VCaP (cell line): ENCODE data around the gene ZNF19.

Source experiments
- H3K27ac ChIP-seq: fragments of 450-650 bp; 2 replicates; pipeline ENCODE4 v1.5.1; 2017
- CTCF ChIP-seq: fragments of 450-650 bp; conservative IDR thresholded peaks from 2 replicates; pipeline ENCODE4 v1.5.1; 2017; ENCODE audit warnings: mild to moderate bottlenecking, moderate library complexity

The ZNF19 gene

GRCh38 chr16:71425746-71426068 lies 63.4 kb downstream of the ZNF19 start:
- no peak overlapping the region for H3K27ac ChIP-seq
- TF ChIP-seq CTCF: no peak

DNA sequence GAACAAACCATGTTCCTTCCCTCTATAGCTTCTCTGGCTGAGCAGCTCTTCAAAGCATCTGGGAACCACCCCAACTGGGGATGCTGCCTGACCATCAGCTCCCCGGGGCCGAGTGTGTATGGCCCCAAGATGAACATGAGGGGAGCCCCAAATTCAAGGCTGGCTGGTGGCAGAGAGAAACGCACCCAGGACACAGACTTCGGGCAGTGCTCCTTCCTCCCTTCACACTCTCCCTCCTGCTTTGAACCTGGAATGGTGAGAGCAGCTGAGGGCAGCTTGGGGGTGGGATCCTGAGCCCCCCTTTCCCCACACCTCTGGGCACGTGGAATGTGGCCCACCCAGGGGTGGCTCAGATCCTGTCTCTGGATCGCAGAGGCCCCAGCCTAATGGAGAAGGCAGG lies 64.5 kb downstream of the ZNF19 start:
- H3K27ac ChIP-seq: no peak overlapping the region
- TF ChIP-seq CTCF: no peak

DNA sequence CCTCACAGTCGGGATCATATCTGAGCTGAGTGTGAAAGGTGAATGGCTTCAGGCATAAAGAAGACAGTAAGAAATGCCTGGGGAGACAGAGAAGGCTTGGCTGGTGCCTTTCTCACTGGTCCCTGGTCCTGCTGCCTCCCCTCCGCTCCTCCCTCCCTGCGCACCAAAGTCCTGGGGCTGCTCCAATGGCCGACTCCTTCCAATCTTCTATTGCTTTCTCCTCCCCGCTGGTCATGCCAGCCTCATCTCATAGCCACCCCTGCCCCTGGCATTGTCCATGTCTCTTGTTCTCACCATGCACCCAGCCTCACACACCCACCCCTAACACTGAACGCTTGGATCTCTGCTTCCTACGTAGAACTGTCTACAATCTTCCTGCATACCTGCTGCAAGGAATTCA lies 65.3 kb downstream of the ZNF19 start:
- H3K27ac ChIP-seq: no peak overlapping the region
- no peak for TF ChIP-seq CTCF
